Vagina (tissue), 2 donors: Measurements from ENCODE around the gene RHOA.

ENCODE experiments used
- POLR2A ChIP-seq, 2 donors: fragments of 450-650 bp; IDR thresholded peaks; one replicate each; pipeline ENCODE4 v1.6.1; 2017; ENCODE audit warnings: antibody characterized with exemption in 2 of 2, mild to moderate bottlenecking in 2 of 2, moderate library complexity in 2 of 2
- TF ChIP-seq, protein P1 (sequence below), 3 experiments: fragments of 450-650 bp in 2 of 3; fragments of 200-600 bp in 1 of 3; sonication (generic) in 1 of 3; IDR thresholded peaks; one replicate each; pipeline ENCODE4 v1.5.1; 2017 to 2019; ENCODE audit warnings: antibody characterized with exemption in 3 of 3, mild to moderate bottlenecking in 2 of 3, moderate library complexity in 2 of 3

DNA sequence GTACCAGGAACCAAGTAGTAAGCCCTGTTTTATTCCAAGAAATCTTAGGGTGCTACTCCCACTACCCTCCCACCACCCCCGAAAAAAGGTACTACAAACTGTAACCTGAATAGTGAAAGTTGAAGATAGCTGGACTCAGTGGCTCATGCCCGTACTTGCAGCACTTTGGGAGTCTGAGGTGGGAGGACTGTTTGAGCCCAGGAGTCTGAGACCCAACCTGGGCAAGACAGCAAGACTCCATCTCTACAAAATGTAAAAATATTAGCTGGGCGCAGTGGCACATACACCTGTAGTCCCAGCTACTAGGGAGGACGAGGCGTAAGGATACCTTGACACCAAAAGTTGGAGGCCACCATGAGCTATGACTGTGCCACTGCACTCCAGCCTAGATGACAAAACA, 7.9 kb downstream of the RHOA start:
- TF ChIP-seq, protein P1, sequence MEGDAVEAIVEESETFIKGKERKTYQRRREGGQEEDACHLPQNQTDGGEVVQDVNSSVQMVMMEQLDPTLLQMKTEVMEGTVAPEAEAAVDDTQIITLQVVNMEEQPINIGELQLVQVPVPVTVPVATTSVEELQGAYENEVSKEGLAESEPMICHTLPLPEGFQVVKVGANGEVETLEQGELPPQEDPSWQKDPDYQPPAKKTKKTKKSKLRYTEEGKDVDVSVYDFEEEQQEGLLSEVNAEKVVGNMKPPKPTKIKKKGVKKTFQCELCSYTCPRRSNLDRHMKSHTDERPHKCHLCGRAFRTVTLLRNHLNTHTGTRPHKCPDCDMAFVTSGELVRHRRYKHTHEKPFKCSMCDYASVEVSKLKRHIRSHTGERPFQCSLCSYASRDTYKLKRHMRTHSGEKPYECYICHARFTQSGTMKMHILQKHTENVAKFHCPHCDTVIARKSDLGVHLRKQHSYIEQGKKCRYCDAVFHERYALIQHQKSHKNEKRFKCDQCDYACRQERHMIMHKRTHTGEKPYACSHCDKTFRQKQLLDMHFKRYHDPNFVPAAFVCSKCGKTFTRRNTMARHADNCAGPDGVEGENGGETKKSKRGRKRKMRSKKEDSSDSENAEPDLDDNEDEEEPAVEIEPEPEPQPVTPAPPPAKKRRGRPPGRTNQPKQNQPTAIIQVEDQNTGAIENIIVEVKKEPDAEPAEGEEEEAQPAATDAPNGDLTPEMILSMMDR (IDR thresholded peaks at IDR 0.05), result no peak
- no peak for TF ChIP-seq POLR2A (IDR thresholded peaks at IDR 0.05)
